HEK293 (cell line): ENCODE results near the gene TRIP4.
A peak's percentile ranks its signal among the peaks of the same experiment; 100 is the strongest.

ENCODE experiments used
- BCL11B ChIP-seq: fragments of 450-650 bp; formaldehyde crosslinking; IDR thresholded peaks from 2 replicates; pipeline ENCODE4 v1.5.1; 2016; ENCODE audit warnings: low read depth, missing biosample characterization, missing genetic modification characterization
- GLIS1 ChIP-seq: fragments of 450-650 bp; formaldehyde crosslinking; IDR thresholded peaks from 2 replicates; pipeline ENCODE4 v1.5.1; 2016; ENCODE audit warnings: missing biosample characterization, missing genetic modification characterization
- KLF7 ChIP-seq: fragments of 450-650 bp; formaldehyde crosslinking; IDR thresholded peaks from 2 replicates; pipeline ENCODE4 v1.5.1; 2016; ENCODE audit warnings: missing biosample characterization, missing genetic modification characterization, borderline replicate concordance
- MYNN ChIP-seq: fragments of 450-650 bp; formaldehyde crosslinking; IDR thresholded peaks from 2 replicates; pipeline ENCODE4 v1.5.1; 2016; ENCODE audit warnings: missing biosample characterization, missing genetic modification characterization, borderline replicate concordance
- OSR2 ChIP-seq: fragments of 450-650 bp; formaldehyde crosslinking; IDR thresholded peaks from 2 replicates; pipeline ENCODE4 v1.5.1; 2016; ENCODE audit warnings: missing biosample characterization, missing genetic modification characterization
- SP2 ChIP-seq: fragments of 450-650 bp; formaldehyde crosslinking; IDR thresholded peaks from 2 replicates; pipeline ENCODE4 v1.5.1; 2016; ENCODE audit warnings: missing biosample characterization, missing genetic modification characterization
- SP3 ChIP-seq: fragments of 450-650 bp; formaldehyde crosslinking; IDR thresholded peaks from 2 replicates; pipeline ENCODE4 v1.5.1; 2016; ENCODE audit warnings: missing biosample characterization, missing genetic modification characterization
- ZBTB21 ChIP-seq: fragments of 450-650 bp; formaldehyde crosslinking; IDR thresholded peaks from 2 replicates; pipeline ENCODE4 v1.5.1; 2017; ENCODE audit warnings: missing biosample characterization, missing genetic modification characterization
- ZEB2 ChIP-seq: fragments of 450-650 bp; formaldehyde crosslinking; IDR thresholded peaks from 2 replicates; pipeline ENCODE4 v1.5.1; 2016; ENCODE audit warnings: missing biosample characterization, missing genetic modification characterization
- ZFP69B ChIP-seq: fragments of 450-650 bp; formaldehyde crosslinking; IDR thresholded peaks from 2 replicates; pipeline ENCODE4 v1.5.1; 2016; ENCODE audit warnings: missing biosample characterization, missing genetic modification characterization
- ZNF10 ChIP-seq: fragments of 450-650 bp; formaldehyde crosslinking; IDR thresholded peaks from 2 replicates; pipeline ENCODE4 v1.5.1; 2017; ENCODE audit warnings: missing biosample characterization, missing genetic modification characterization
- ZNF146 ChIP-seq: fragments of 450-650 bp; formaldehyde crosslinking; IDR thresholded peaks from 2 replicates; pipeline ENCODE4 v1.5.1; 2016; ENCODE audit warnings: missing biosample characterization, missing genetic modification characterization
- ZNF184 ChIP-seq: fragments of 450-650 bp; IDR thresholded peaks from 2 replicates; pipeline ENCODE4 v1.5.1; 2018; ENCODE audit warnings: missing biosample characterization, mild to moderate bottlenecking, missing genetic modification characterization
- ZNF274 ChIP-seq, 2 experiments: fragments of 200-500 bp in 1 of 2; fragments of 450-650 bp in 1 of 2; sonication (Bioruptor generic) in 1 of 2; formaldehyde crosslinking in 1 of 2; IDR thresholded peaks; 2 replicates each; pipeline versions ENCODE4 v1.5.1 to v1.6.1; 2014 to 2016; ENCODE audit warnings: borderline replicate concordance in 1 of 2, inconsistent platforms in 1 of 2, low read length in 1 of 2, missing biosample characterization in 1 of 2, missing genetic modification characterization in 1 of 2
- ZNF341 ChIP-seq: fragments of 450-650 bp; formaldehyde crosslinking; IDR thresholded peaks from 2 replicates; pipeline ENCODE4; 2016; ENCODE audit warnings: low read depth, missing biosample characterization, missing genetic modification characterization
- ZNF433 ChIP-seq: fragments of 450-650 bp; formaldehyde crosslinking; IDR thresholded peaks from 2 replicates; pipeline ENCODE4 v1.5.1; 2016; ENCODE audit warnings: missing biosample characterization, missing genetic modification characterization, low read depth
- ZNF548 ChIP-seq: fragments of 450-650 bp; formaldehyde crosslinking; IDR thresholded peaks from 2 replicates; pipeline ENCODE4 v1.5.1; 2016; ENCODE audit warnings: missing biosample characterization, missing genetic modification characterization
- ZNF558 ChIP-seq: fragments of 450-650 bp; formaldehyde crosslinking; IDR thresholded peaks from 2 replicates; pipeline ENCODE4 v1.5.1; 2016; ENCODE audit warnings: missing biosample characterization, missing genetic modification characterization
- ZNF571 ChIP-seq: fragments of 450-650 bp; formaldehyde crosslinking; IDR thresholded peaks from 2 replicates; pipeline ENCODE4 v1.5.0; 2017; ENCODE audit warnings: missing biosample characterization, missing genetic modification characterization
- ZNF626 ChIP-seq: fragments of 450-650 bp; sonication (Bioruptor Pico); formaldehyde crosslinking; IDR thresholded peaks from 2 replicates; pipeline ENCODE4 v1.5.1; 2018; ENCODE audit warnings: missing biosample characterization, missing genetic modification characterization, inconsistent platforms
- ZNF670 ChIP-seq: fragments of 450-650 bp; formaldehyde crosslinking; IDR thresholded peaks from 2 replicates; pipeline ENCODE4 v1.5.1; 2016; ENCODE audit warnings: missing biosample characterization, missing genetic modification characterization, low read depth
- ZNF768 ChIP-seq: fragments of 450-650 bp; formaldehyde crosslinking; IDR thresholded peaks from 2 replicates; pipeline ENCODE4 v1.5.1; 2018; ENCODE audit warnings: missing biosample characterization, mild to moderate bottlenecking, missing genetic modification characterization
- TF ChIP-seq, protein P1 (sequence below): fragments of 450-650 bp; formaldehyde crosslinking; IDR thresholded peaks from 2 replicates; pipeline ENCODE4 v1.5.1; 2016; ENCODE audit warnings: missing biosample characterization, missing genetic modification characterization
- TF ChIP-seq, protein P2 (sequence below): fragments of 450-650 bp; formaldehyde crosslinking; IDR thresholded peaks from 2 replicates; pipeline ENCODE4 v1.5.1; 2016; ENCODE audit warnings: missing biosample characterization, missing genetic modification characterization
- TF ChIP-seq, protein P3 (sequence below): fragments of 450-650 bp; IDR thresholded peaks from 2 replicates; pipeline ENCODE4 v1.5.1; 2018; ENCODE audit warnings: missing biosample characterization, mild to moderate bottlenecking, missing genetic modification characterization
- TF ChIP-seq, protein P4 (sequence below): fragments of 450-650 bp; formaldehyde crosslinking; IDR thresholded peaks from 2 replicates; pipeline ENCODE4 v1.5.1; 2016; ENCODE audit warnings: missing biosample characterization, missing genetic modification characterization
- TF ChIP-seq, protein P5 (sequence below): fragments of 450-650 bp; formaldehyde crosslinking; IDR thresholded peaks from 2 replicates; pipeline ENCODE4 v1.5.1; 2017; ENCODE audit warnings: missing biosample characterization, missing genetic modification characterization
- TF ChIP-seq, protein P6 (sequence below): fragments of 450-650 bp; formaldehyde crosslinking; IDR thresholded peaks from 2 replicates; pipeline ENCODE4 v1.5.1; 2016; ENCODE audit warnings: missing biosample characterization, missing genetic modification characterization

TRIP4 gene

DNA sequence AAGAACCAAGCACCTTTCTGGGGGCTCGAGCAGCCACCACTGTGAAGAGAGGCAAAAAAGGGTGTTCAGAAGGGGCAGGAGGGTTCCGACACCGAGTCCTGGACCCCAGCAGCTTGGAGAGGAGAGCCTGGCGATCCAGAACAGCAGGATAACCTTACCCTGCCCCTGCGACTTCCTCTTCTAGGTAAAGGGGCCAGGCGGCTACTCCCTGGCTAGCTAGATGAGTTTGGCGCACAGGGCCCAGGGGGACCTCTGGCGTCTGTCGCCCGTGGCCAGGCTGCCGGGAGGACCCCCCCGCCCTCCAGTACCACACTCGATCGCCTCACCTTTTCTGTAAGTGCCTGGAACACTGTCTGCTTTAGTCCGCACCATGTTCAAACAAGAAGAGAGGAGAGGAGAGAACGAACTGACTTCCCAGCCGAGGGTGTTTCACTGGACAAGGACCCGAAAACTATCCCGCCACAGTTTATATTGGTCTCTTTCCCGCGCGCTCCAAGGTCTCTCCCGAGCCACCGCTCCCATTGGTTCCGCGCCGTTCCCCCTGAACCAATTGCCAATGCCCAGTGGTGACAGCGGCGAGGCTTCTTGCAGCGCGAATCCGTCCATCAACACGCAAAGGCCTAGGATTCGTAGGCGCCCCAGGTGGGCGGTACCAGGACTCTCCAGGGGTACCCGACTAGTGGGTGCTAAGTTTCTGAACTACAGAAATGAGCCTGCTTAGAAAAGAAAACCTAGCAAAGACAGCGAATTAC lies 6.5 kb upstream of the TRIP4 start, which contains the start of gene PCLAF (continued):
- TF ChIP-seq, protein P1, sequence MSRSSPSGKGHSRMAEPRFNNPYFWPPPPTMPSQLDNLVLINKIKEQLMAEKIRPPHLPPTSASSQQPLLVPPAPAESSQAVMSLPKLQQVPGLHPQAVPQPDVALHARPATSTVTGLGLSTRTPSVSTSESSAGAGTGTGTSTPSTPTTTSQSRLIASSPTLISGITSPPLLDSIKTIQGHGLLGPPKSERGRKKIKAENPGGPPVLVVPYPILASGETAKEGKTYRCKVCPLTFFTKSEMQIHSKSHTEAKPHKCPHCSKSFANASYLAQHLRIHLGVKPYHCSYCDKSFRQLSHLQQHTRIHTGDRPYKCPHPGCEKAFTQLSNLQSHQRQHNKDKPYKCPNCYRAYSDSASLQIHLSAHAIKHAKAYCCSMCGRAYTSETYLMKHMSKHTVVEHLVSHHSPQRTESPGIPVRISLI, result no peak
- TF ChIP-seq SP2, result peak; percentile 93
- TF ChIP-seq SP3 (tag by site-specific recombination), result no peak; the same call in 1 of the 2 replicates
- no peak for TF ChIP-seq OSR2
- TF ChIP-seq ZNF558 (tag by site-specific recombination), result no peak
- TF ChIP-seq ZNF341 (tag by site-specific recombination), result no peak
- no peak for TF ChIP-seq ZFP69B (tag by site-specific recombination)
- no peak for TF ChIP-seq ZNF548
- no peak for TF ChIP-seq ZNF670 (tag by site-specific recombination)
- TF ChIP-seq ZNF433 (tag by site-specific recombination), result no peak
- TF ChIP-seq, protein P2, sequence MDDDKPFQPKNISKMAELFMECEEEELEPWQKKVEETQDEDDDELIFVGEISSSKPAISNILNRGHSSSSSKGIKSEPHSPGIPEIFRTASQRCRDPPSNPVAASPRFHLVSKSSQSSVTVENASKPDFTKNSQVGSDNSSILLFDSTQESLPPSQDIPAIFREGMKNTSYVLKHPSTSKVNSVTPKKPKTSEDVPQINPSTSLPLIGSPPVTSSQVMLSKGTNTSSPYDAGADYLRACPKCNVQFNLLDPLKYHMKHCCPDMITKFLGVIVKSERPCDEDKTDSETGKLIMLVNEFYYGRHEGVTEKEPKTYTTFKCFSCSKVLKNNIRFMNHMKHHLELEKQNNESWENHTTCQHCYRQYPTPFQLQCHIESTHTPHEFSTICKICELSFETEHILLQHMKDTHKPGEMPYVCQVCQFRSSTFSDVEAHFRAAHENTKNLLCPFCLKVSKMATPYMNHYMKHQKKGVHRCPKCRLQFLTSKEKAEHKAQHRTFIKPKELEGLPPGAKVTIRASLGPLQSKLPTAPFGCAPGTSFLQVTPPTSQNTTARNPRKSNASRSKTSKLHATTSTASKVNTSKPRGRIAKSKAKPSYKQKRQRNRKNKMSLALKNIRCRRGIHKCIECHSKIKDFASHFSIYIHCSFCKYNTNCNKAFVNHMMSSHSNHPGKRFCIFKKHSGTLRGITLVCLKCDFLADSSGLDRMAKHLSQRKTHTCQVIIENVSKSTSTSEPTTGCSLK (tag by site-specific recombination), result no peak
- TF ChIP-seq KLF7 (tag by site-specific recombination), result no peak
- no peak for TF ChIP-seq ZNF274 (IDR thresholded peaks at IDR 0.05; ENCODE audit: low read length)
- no peak for TF ChIP-seq ZNF274 (tag by site-specific recombination; IDR thresholded peaks at IDR 0.05; ENCODE audit: borderline replicate concordance)
- peak; percentile 50 for TF ChIP-seq GLIS1 (tag by site-specific recombination)
- TF ChIP-seq ZNF146, result no peak
- TF ChIP-seq ZNF768, result no peak
- TF ChIP-seq, protein P3, sequence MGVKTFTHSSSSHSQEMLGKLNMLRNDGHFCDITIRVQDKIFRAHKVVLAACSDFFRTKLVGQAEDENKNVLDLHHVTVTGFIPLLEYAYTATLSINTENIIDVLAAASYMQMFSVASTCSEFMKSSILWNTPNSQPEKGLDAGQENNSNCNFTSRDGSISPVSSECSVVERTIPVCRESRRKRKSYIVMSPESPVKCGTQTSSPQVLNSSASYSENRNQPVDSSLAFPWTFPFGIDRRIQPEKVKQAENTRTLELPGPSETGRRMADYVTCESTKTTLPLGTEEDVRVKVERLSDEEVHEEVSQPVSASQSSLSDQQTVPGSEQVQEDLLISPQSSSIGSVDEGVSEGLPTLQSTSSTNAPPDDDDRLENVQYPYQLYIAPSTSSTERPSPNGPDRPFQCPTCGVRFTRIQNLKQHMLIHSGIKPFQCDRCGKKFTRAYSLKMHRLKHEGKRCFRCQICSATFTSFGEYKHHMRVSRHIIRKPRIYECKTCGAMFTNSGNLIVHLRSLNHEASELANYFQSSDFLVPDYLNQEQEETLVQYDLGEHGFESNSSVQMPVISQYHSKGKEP (tag by site-specific recombination), result no peak
- TF ChIP-seq MYNN (tag by site-specific recombination), result no peak
- TF ChIP-seq ZBTB21 (tag by site-specific recombination), result no peak
- TF ChIP-seq, protein P4, sequence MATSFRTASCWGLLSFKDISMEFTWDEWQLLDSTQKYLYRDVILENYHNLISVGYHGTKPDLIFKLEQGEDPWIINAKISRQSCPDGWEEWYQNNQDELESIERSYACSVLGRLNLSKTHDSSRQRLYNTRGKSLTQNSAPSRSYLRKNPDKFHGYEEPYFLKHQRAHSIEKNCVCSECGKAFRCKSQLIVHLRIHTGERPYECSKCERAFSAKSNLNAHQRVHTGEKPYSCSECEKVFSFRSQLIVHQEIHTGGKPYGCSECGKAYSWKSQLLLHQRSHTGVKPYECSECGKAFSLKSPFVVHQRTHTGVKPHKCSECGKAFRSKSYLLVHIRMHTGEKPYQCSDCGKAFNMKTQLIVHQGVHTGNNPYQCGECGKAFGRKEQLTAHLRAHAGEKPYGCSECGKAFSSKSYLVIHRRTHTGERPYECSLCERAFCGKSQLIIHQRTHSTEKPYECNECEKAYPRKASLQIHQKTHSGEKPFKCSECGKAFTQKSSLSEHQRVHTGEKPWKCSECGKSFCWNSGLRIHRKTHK (tag by site-specific recombination), result no peak
- TF ChIP-seq, protein P5, sequence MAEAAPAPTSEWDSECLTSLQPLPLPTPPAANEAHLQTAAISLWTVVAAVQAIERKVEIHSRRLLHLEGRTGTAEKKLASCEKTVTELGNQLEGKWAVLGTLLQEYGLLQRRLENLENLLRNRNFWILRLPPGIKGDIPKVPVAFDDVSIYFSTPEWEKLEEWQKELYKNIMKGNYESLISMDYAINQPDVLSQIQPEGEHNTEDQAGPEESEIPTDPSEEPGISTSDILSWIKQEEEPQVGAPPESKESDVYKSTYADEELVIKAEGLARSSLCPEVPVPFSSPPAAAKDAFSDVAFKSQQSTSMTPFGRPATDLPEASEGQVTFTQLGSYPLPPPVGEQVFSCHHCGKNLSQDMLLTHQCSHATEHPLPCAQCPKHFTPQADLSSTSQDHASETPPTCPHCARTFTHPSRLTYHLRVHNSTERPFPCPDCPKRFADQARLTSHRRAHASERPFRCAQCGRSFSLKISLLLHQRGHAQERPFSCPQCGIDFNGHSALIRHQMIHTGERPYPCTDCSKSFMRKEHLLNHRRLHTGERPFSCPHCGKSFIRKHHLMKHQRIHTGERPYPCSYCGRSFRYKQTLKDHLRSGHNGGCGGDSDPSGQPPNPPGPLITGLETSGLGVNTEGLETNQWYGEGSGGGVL (tag by site-specific recombination), result no peak
- TF ChIP-seq ZNF571 (tag by site-specific recombination), result no peak
- TF ChIP-seq ZEB2 (tag by site-specific recombination), result no peak
- no peak for TF ChIP-seq ZNF184 (tag by site-specific recombination)
- TF ChIP-seq, protein P6, sequence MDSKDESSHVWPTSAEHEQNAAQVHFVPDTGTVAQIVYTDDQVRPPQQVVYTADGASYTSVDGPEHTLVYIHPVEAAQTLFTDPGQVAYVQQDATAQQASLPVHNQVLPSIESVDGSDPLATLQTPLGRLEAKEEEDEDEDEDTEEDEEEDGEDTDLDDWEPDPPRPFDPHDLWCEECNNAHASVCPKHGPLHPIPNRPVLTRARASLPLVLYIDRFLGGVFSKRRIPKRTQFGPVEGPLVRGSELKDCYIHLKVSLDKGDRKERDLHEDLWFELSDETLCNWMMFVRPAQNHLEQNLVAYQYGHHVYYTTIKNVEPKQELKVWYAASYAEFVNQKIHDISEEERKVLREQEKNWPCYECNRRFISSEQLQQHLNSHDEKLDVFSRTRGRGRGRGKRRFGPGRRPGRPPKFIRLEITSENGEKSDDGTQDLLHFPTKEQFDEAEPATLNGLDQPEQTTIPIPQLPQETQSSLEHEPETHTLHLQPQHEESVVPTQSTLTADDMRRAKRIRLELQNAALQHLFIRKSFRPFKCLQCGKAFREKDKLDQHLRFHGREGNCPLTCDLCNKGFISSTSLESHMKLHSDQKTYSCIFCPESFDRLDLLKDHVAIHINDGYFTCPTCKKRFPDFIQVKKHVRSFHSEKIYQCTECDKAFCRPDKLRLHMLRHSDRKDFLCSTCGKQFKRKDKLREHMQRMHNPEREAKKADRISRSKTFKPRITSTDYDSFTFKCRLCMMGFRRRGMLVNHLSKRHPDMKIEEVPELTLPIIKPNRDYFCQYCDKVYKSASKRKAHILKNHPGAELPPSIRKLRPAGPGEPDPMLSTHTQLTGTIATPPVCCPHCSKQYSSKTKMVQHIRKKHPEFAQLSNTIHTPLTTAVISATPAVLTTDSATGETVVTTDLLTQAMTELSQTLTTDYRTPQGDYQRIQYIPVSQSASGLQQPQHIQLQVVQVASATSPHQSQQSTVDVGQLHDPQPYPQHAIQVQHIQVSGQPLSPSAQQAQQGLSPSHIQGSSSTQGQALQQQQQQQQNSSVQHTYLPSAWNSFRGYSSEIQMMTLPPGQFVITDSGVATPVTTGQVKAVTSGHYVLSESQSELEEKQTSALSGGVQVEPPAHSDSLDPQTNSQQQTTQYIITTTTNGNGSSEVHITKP, result peak; percentile 64
- TF ChIP-seq BCL11B (tag by site-specific recombination), result no peak
- no peak for TF ChIP-seq ZNF626 (tag by site-specific recombination)
- no peak for TF ChIP-seq ZNF10
